HG03060 (cell line): ENCODE results near the gene GPR68.

Experiments
- ATAC-seq: cut with Tn5 transposase; IDR thresholded peaks from one replicate; pipeline ENCODE4 v1.9.1; 2021; ENCODE audit warnings: low read depth, moderate number of reproducible peaks; ENCODE audit not compliant: unreplicated experiment

GPR68 gene

GRCh38 chr14:91244501-91244901 is at the start of gene GPR68:
GPR68 (minus strand) TSS chr14:91244704; CDS start chr14:91235050, 9,654 bp downstream.
- ATAC-seq: no peak

- no peak for ATAC-seq
Measured at GRCh38 chr14:91294153-91294552, 49.6 kb upstream of the GPR68 start.

GRCh38 chr14:91293281-91293680 is 48.8 kb upstream of the GPR68 start:
- no peak for ATAC-seq

- ATAC-seq: no peak
Measured at GRCh38 chr14:91292491-91292890, 48.0 kb upstream of the GPR68 start.

- ATAC-seq: no peak
Measured at GRCh38 chr14:91291786-91292405, 47.4 kb upstream of the GPR68 start.

- no peak for ATAC-seq
Measured at GRCh38 chr14:91290986-91291385, 46.5 kb upstream of the GPR68 start.

GRCh38 chr14:91289464-91289863 is 45.0 kb upstream of the GPR68 start:
- no peak for ATAC-seq

- no peak for ATAC-seq
Measured at GRCh38 chr14:91288876-91289275, 44.4 kb upstream of the GPR68 start.

GRCh38 chr14:91286530-91286937 is 42.0 kb upstream of the GPR68 start:
- no peak for ATAC-seq

GRCh38 chr14:91284791-91285548 is 40.5 kb upstream of the GPR68 start:
- ATAC-seq: no peak

- ATAC-seq: no peak
Measured at GRCh38 chr14:91284146-91284790, 39.8 kb upstream of the GPR68 start.

- no peak for ATAC-seq
Measured at GRCh38 chr14:91283666-91284065, 39.2 kb upstream of the GPR68 start.

- ATAC-seq: no peak
Measured at GRCh38 chr14:91282954-91283645, 38.6 kb upstream of the GPR68 start.

GRCh38 chr14:91281346-91281745 is 36.8 kb upstream of the GPR68 start:
- no peak for ATAC-seq

GRCh38 chr14:91280129-91280528 is 35.6 kb upstream of the GPR68 start:
- no peak for ATAC-seq

GRCh38 chr14:91279354-91279753 is 34.9 kb upstream of the GPR68 start:
- no peak for ATAC-seq

- ATAC-seq: no peak
Measured at GRCh38 chr14:91278383-91278715, 33.8 kb upstream of the GPR68 start.

- ATAC-seq: no peak
Measured at GRCh38 chr14:91277546-91278382, 33.3 kb upstream of the GPR68 start.

- ATAC-seq: no peak
Measured at GRCh38 chr14:91274796-91275195, 30.3 kb upstream of the GPR68 start.

- no peak for ATAC-seq
Measured at GRCh38 chr14:91273885-91274273, 29.4 kb upstream of the GPR68 start.
